SK-N-SH (cell line): ENCODE data around the gene IL17D. TPM values are rescaled to one million over a fixed set of nuclear protein-coding genes. Genes with fewer than 3 reads are reported as not detected.

Experiments
- CTCF ChIA-PET: fragments of 300-600, 350-600 bp; formaldehyde crosslinking; extraction: SDS; loops from one replicate; lab custom pipeline; 2021; lab: Yijun Ruan, JAX
- POLR2A ChIA-PET: fragments of 350-600 bp; sonication (Branson Sonifier 250); formaldehyde crosslinking; extraction: SDS; loops from one replicate; lab custom pipeline; 2020; ENCODE audit warnings: antibody characterized with exemption, inconsistent platforms; lab: Yijun Ruan, JAX
- DNase-seq: peaks from one replicate; pipeline ENCODE4 v3.0.0; 2012
- H2AFZ ChIP-seq: fragments of 200-600 bp; sonication (generic); 2 replicates; pipeline ENCODE4 v1.8.1; 2016; ENCODE audit warnings: antibody characterized with exemption, mild to moderate bottlenecking, low read depth
- H3F3A ChIP-seq: fragments of 200-600 bp; sonication (generic); replicated peaks from 2 replicates; pipeline ENCODE3; 2016; ENCODE audit warnings: antibody characterized with exemption, mild to moderate bottlenecking; ENCODE audit not compliant: insufficient read depth
- H3K27ac ChIP-seq, 2 experiments: fragments of 200-500 bp in 1 of 2; fragments of 200-600 bp in 1 of 2; sonication (Bioruptor generic) in 1 of 2; sonication (generic), shearing (Covaris generic) in 1 of 2; 2 replicates each; pipeline versions ENCODE4 v1.5.1 to v1.6.1; 2014 to 2016; ENCODE audit warnings: low read depth in 2 of 2, inconsistent platforms in 1 of 2, low read length in 1 of 2, mild to moderate bottlenecking in 1 of 2, mixed read lengths in 1 of 2
- H3K27me3 ChIP-seq: fragments of 200-600 bp; sonication (generic), shearing (Covaris generic); 2 replicates; pipeline ENCODE4 v1.6.1; 2016; ENCODE audit warnings: mixed run types; ENCODE audit not compliant: insufficient read depth
- H3K36me3 ChIP-seq, 2 experiments: fragments of 200-500 bp in 1 of 2; fragments of 200-600 bp in 1 of 2; sonication (Bioruptor generic) in 1 of 2; sonication (generic) in 1 of 2; replicated peaks in 1 of 2; 2 replicates each; pipeline versions ENCODE3 to v1.5.1; 2014 to 2016; ENCODE audit warnings: low read length in 1 of 2, mild to moderate bottlenecking in 1 of 2; ENCODE audit not compliant: insufficient read depth in 2 of 2, control insufficient read depth in 1 of 2
- H3K4me1 ChIP-seq, 2 experiments: fragments of 200-500 bp in 1 of 2; fragments of 200-600 bp in 1 of 2; sonication (Bioruptor generic) in 1 of 2; sonication (generic), shearing (Covaris generic) in 1 of 2; 2 replicates each; pipeline versions ENCODE4 v1.5.1 to v1.6.1; 2014 to 2016; ENCODE audit warnings: low read depth in 1 of 2, low read length in 1 of 2, mixed run types in 1 of 2; ENCODE audit not compliant: insufficient read depth in 2 of 2, control insufficient read depth in 1 of 2
- H3K4me2 ChIP-seq: fragments of 200-600 bp; sonication (generic), shearing (Covaris generic); 2 replicates; pipeline ENCODE4 v1.6.1; 2017; ENCODE audit warnings: mixed run types
- H3K4me3 ChIP-seq, 2 experiments: fragments of 200-500 bp in 1 of 2; fragments of 200-600 bp in 1 of 2; sonication (Bioruptor generic) in 1 of 2; sonication (generic), shearing (Covaris generic) in 1 of 2; 2 replicates each; pipeline versions ENCODE4 v1.5.1 to v1.8.1; 2014 to 2016; ENCODE audit warnings: low read depth in 2 of 2, inconsistent platforms in 1 of 2, low read length in 1 of 2, mild to moderate bottlenecking in 1 of 2, mixed read lengths in 1 of 2, moderate library complexity in 1 of 2
- H3K79me2 ChIP-seq: fragments of 200-600 bp; sonication (generic); 2 replicates; pipeline ENCODE4 v1.8.1; 2017; ENCODE audit warnings: mild to moderate bottlenecking; ENCODE audit not compliant: insufficient read depth
- H3K9ac ChIP-seq: fragments of 200-600 bp; sonication (generic); 2 replicates; pipeline ENCODE4 v1.6.1; 2017; ENCODE audit warnings: mixed run types
- H3K9me2 ChIP-seq: fragments of 200-600 bp; sonication (generic); 2 replicates; pipeline ENCODE4 v1.6.1; 2017; ENCODE audit warnings: mixed run types
- H3K9me3 ChIP-seq: fragments of 200-600 bp; sonication (generic); 2 replicates; pipeline ENCODE4 v1.6.1; 2017; ENCODE audit warnings: mixed run types, mild to moderate bottlenecking, moderate library complexity
- H4K20me1 ChIP-seq: fragments of 200-600 bp; sonication (generic); 2 replicates; pipeline ENCODE4 v1.6.1; 2017; ENCODE audit warnings: mild to moderate bottlenecking, mixed run types; ENCODE audit not compliant: insufficient read depth
- CHD2 ChIP-seq: fragments of 150-350 bp; IDR thresholded peaks from 2 replicates; pipeline ENCODE4 v1.6.1; 2018; ENCODE audit warnings: low read length; ENCODE audit not compliant: partially characterized antibody
- GABPA ChIP-seq: IDR thresholded peaks from 2 replicates; pipeline ENCODE4 v1.4.0; 2012; ENCODE audit warnings: low read depth, mild to moderate bottlenecking
- GATA2 ChIP-seq: sonication (generic); formaldehyde crosslinking; IDR thresholded peaks from 2 replicates; pipeline ENCODE4 v1.5.0; 2020; ENCODE audit warnings: mild to moderate bottlenecking, missing genetic modification reagents
- MEF2A ChIP-seq: IDR thresholded peaks from 2 replicates; pipeline ENCODE4 v1.4.0; 2012; ENCODE audit warnings: low read depth, borderline replicate concordance
- MXI1 ChIP-seq: IDR thresholded peaks from 2 replicates; pipeline ENCODE4 v1.6.1; 2012; ENCODE audit warnings: mild to moderate bottlenecking, low read depth, low read length, improper control_type of control experiment
- RFX5 ChIP-seq: IDR thresholded peaks from 2 replicates; pipeline ENCODE4 v1.6.1; 2012; ENCODE audit warnings: mild to moderate bottlenecking, improper control_type of control experiment, low read length
- SIN3A ChIP-seq: IDR thresholded peaks from 2 replicates; pipeline ENCODE4 v1.6.1; 2012; ENCODE audit warnings: low read depth, mild to moderate bottlenecking, low read length, moderate library complexity, borderline replicate concordance
- SMC3 ChIP-seq: IDR thresholded peaks from 2 replicates; pipeline ENCODE4 v1.6.1; 2012; ENCODE audit warnings: low read depth, low read length, improper control_type of control experiment
- TEAD4 ChIP-seq: IDR thresholded peaks from 2 replicates; pipeline ENCODE4 v1.4.0; 2012; ENCODE audit warnings: mild to moderate bottlenecking, borderline replicate concordance; ENCODE audit not compliant: insufficient read depth
- WGBS: methylation state at CpG from one replicate; pipeline ENCODE4 v1.1.6; 2017; ENCODE audit warnings: low lambda C conversion rate; 5-methylcytosine and 5-hydroxymethylcytosine counted together
- polyA plus RNA-seq, 3 experiments: library from polyadenylated mRNA; depleted of rRNA; stranded (reverse); fragments of >200 nt; gene quantifications; 2 replicates each; pipeline ENCODE4 v1.2.3, GENCODE V29; 2012
- TF ChIP-seq, protein P1 (sequence below): IDR thresholded peaks from 2 replicates; pipeline ENCODE4 v1.4.0; 2012; ENCODE audit warnings: low read depth, borderline replicate concordance
- TF ChIP-seq, protein P2 (sequence below): IDR thresholded peaks from 2 replicates; pipeline ENCODE4 v1.4.0; 2012; ENCODE audit warnings: low read depth, borderline replicate concordance
- TF ChIP-seq, protein P3 (sequence below): fragments of 150-350 bp; IDR thresholded peaks from 2 replicates; pipeline ENCODE4 v1.6.1; 2016; ENCODE audit warnings: mild to moderate bottlenecking, low read depth, low read length
- TF ChIP-seq, protein P4 (sequence below): IDR thresholded peaks from 2 replicates; pipeline ENCODE4 v1.6.1; 2012; ENCODE audit warnings: mild to moderate bottlenecking, low read depth, low read length, moderate library complexity

The IL17D gene
- polyA plus RNA-seq, 1 of the 3 experiments (the other 2 are of a cell fraction): 2.3 TPM

DNA sequence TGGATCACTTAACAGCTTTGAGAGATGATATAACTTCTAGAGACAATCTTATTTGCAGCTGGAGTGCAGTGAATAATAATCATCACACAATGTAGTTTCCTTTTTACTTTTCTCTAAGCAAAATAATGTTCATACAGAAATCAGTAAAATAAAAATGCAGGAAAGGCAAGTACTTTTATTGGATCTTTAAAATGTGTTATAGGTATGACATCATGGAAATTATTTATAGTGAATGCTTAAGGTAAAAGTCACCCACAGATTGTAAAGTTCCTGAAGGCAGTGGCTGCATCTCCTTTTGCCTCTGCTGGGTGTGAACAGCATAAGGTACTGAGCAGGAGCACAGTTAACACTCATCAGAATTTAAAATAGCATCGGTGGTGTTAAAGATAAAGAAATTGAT lies 17.3 kb upstream of the IL17D start:
- no peak overlapping the region for H2AFZ ChIP-seq
- H3K79me2 ChIP-seq: no peaks in the 10 kb centered on the region
- H3K4me3 ChIP-seq: no peak overlapping the region
- H3K36me3 ChIP-seq: peaks cover 0 to 3% of the 10 kb centered on the region in 2 experiments
- ChIA-PET CTCF (no interaction called here), POLR2A (no interaction called here)
- 88% methylated on average over 1 of the region's 1 CpG for WGBS
- H3K9ac ChIP-seq: no peak overlapping the region
- no peaks in the 10 kb centered on the region for H3K4me1 ChIP-seq
- H3F3A ChIP-seq: no peaks in the 10 kb centered on the region
- no peaks in the 10 kb centered on the region for H4K20me1 ChIP-seq
- no peak overlapping the region for H3K4me2 ChIP-seq
- H3K27me3 ChIP-seq: no peaks in the 10 kb centered on the region
- H3K27ac ChIP-seq: no peak overlapping the region
- H3K9me2 ChIP-seq: no peaks in the 10 kb centered on the region
- no peak for DNase-seq
- no peaks in the 10 kb centered on the region for H3K9me3 ChIP-seq
- TF ChIP-seq SMC3 (no peak), GABPA (no peak)

DNA sequence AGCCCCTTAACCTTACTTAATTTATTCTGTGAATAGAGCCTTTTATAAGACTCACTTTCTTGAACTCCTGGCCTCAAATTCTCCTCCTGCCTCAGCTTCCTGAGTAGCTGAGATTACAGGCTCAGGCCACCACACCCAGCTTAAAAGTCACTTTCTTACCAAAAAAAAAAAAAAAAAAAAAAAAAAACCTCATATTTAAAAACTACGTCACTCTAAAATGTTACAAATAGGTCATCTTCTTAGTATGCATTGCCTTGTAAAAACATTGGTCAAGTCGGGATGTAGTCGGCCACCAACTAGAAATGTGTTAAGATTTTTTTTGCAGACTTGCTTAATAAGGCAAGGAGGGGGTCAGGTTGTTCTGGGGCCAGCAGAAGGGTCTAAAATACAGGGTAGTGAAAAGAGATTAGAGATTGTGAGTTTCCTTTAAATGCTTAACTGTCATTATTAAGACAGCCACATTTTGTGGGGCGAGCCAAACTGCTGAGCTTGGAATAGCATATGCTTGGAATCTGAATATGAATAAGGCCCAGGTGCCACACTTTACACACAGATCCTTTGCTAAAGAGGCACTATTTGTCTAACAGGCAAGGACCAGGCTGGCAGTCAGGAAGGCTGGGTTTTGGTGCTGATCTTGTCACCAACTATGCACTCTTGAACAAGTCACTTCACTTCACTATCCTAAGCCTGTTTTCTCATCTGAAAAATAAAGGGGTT lies 16.5 kb upstream of the IL17D start:
- no peaks in the 10 kb centered on the region for H3K9me2 ChIP-seq
- no peaks in the 10 kb centered on the region for H3K9me3 ChIP-seq
- POLR2A ChIA-PET: no interaction called here
- no peaks in the 10 kb centered on the region for H3K4me1 ChIP-seq
- no peak overlapping the region for H2AFZ ChIP-seq
- no peaks in the 10 kb centered on the region for H3K27me3 ChIP-seq
- H3F3A ChIP-seq: no peaks in the 10 kb centered on the region
- no peak overlapping the region for H3K9ac ChIP-seq
- 94% methylated on average over 4 of the region's 4 CpGs for WGBS
- peaks cover 0 to 3% of the 10 kb centered on the region in 2 experiments for H3K36me3 ChIP-seq
- DNase-seq: no peak
- no peak overlapping the region for H3K4me3 ChIP-seq
- H3K79me2 ChIP-seq: no peaks in the 10 kb centered on the region
- TF ChIP-seq, protein P1, sequence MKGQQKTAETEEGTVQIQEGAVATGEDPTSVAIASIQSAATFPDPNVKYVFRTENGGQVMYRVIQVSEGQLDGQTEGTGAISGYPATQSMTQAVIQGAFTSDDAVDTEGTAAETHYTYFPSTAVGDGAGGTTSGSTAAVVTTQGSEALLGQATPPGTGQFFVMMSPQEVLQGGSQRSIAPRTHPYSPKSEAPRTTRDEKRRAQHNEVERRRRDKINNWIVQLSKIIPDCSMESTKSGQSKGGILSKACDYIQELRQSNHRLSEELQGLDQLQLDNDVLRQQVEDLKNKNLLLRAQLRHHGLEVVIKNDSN: no peak
- no peak for TF ChIP-seq MXI1
- no peak for TF ChIP-seq CHD2
- no peak for TF ChIP-seq MEF2A
- no peak for TF ChIP-seq GATA2 (CRISPR knock-in tag)
- no peak for TF ChIP-seq TEAD4
- no peak for TF ChIP-seq RFX5
- TF ChIP-seq, protein P2, sequence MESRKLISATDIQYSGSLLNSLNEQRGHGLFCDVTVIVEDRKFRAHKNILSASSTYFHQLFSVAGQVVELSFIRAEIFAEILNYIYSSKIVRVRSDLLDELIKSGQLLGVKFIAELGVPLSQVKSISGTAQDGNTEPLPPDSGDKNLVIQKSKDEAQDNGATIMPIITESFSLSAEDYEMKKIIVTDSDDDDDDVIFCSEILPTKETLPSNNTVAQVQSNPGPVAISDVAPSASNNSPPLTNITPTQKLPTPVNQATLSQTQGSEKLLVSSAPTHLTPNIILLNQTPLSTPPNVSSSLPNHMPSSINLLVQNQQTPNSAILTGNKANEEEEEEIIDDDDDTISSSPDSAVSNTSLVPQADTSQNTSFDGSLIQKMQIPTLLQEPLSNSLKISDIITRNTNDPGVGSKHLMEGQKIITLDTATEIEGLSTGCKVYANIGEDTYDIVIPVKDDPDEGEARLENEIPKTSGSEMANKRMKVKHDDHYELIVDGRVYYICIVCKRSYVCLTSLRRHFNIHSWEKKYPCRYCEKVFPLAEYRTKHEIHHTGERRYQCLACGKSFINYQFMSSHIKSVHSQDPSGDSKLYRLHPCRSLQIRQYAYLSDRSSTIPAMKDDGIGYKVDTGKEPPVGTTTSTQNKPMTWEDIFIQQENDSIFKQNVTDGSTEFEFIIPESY: no peak
- TF ChIP-seq, protein P3, sequence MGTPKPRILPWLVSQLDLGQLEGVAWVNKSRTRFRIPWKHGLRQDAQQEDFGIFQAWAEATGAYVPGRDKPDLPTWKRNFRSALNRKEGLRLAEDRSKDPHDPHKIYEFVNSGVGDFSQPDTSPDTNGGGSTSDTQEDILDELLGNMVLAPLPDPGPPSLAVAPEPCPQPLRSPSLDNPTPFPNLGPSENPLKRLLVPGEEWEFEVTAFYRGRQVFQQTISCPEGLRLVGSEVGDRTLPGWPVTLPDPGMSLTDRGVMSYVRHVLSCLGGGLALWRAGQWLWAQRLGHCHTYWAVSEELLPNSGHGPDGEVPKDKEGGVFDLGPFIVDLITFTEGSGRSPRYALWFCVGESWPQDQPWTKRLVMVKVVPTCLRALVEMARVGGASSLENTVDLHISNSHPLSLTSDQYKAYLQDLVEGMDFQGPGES: no peak
- no peak for TF ChIP-seq SIN3A
- TF ChIP-seq, protein P4, sequence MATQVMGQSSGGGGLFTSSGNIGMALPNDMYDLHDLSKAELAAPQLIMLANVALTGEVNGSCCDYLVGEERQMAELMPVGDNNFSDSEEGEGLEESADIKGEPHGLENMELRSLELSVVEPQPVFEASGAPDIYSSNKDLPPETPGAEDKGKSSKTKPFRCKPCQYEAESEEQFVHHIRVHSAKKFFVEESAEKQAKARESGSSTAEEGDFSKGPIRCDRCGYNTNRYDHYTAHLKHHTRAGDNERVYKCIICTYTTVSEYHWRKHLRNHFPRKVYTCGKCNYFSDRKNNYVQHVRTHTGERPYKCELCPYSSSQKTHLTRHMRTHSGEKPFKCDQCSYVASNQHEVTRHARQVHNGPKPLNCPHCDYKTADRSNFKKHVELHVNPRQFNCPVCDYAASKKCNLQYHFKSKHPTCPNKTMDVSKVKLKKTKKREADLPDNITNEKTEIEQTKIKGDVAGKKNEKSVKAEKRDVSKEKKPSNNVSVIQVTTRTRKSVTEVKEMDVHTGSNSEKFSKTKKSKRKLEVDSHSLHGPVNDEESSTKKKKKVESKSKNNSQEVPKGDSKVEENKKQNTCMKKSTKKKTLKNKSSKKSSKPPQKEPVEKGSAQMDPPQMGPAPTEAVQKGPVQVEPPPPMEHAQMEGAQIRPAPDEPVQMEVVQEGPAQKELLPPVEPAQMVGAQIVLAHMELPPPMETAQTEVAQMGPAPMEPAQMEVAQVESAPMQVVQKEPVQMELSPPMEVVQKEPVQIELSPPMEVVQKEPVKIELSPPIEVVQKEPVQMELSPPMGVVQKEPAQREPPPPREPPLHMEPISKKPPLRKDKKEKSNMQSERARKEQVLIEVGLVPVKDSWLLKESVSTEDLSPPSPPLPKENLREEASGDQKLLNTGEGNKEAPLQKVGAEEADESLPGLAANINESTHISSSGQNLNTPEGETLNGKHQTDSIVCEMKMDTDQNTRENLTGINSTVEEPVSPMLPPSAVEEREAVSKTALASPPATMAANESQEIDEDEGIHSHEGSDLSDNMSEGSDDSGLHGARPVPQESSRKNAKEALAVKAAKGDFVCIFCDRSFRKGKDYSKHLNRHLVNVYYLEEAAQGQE: no peak
- CTCF ChIA-PET: interaction anchor here (1.7 kb wide), 1 partner anchor 15 kb away, joined by 4 read pairs; no protein-coding TSS in a partner anchor
- H4K20me1 ChIP-seq: no peaks in the 10 kb centered on the region
- no peak overlapping the region for H3K4me2 ChIP-seq
- H3K27ac ChIP-seq: no peak overlapping the region
